T-helper 22 cell (primary cell): ENCODE results near the gene CAMK2N1.

Experiments
- DNase-seq: peaks from one replicate; pipeline ENCODE4 v3.0.0-alpha.2; 2020; ENCODE audit warnings: low read depth

The CAMK2N1 gene

DNA sequence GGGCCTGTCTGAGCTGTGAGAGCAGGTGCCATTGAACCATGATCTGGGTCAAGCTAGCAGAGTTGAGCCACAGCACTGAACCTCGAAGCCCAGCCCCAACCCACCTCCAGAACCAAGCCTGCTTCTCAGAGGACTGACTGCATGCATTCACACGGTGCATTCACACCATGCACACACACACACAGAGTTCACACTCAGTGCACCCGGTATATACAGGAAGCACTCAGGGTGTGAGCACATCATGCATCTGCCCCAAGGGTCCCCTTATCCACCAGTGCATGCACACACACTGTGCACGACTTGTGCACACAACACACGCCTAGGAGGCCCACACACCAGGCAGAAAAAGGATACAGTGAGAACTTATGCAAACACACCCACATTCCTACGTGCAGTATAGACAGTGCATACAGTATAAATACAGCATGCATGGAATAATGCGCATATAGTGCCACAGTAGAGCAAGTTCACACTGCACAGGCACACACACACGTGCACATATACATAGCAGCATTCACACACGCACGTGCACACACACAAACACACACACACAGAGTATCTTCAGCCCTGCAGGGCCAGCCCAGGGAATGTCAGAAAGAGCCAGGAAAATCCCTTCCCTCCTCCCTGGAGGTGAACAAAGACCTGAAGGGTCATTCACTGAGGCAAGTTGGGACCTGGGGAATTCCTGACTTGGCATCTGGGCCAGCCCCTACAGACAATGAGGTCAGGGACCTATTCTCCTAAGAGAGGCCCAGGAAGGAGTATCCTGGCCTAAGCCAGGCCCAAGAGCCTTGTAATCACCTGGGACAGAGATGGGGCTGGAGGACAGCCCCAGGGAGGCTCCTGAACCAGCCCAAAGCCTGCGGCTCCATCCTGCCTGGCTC, 42.1 kb downstream of the CAMK2N1 start:
- no peak for DNase-seq

DNA sequence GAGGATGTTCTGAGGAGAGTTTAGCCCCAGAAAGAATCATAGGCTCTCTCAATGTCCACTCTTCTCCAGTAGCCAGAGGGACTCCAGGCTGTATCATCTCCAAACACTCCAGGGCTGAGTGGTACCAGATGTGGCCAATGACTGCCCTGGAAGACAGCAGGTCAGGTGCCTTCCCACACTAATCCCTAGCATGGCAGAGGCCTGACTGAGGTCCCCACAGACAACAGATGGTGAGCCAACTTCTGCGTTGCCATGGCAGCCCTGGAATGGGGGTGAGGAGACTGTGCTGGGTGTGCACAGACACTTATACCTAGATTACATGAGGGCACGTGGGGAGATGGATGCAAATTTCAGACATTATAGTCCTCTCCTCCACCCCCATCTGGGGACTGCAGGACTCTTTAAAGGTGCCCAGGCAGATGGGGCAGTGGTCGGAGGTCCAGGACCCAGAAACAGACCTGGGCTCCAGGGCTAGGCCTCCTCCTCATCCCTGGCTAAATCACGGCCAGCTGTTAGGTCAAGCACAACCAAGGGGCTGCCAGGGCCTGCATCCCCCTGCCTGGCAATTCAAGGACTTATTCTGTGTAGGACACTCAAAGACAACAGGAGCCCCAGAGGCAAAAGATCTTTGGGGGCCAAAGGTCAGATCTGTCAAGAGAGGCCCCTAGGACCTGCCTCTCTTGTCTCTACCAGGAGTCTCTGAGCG, 42.9 kb downstream of the CAMK2N1 start:
- no peak for DNase-seq

DNA sequence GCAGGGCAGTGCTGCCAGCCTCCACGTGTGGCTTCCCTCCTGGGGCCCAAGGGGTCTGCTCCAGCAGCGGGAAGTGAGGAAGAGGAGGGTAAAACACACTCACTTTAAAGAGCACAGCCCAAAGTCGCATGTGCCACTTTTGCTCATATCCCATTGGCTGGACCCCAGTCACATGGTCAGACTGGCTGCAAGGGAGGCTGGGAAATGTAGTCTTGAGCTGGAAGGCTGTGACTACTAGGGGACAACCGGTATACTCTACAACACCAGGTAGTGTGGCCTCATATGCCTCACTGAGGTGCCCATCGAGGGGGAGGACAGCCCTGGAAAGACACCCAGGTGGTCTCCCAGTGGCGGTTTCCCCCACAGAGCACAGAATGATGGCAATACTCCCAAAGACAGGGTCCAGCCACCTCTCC, 45.2 kb downstream of the CAMK2N1 start:
- DNase-seq = no peak

DNA sequence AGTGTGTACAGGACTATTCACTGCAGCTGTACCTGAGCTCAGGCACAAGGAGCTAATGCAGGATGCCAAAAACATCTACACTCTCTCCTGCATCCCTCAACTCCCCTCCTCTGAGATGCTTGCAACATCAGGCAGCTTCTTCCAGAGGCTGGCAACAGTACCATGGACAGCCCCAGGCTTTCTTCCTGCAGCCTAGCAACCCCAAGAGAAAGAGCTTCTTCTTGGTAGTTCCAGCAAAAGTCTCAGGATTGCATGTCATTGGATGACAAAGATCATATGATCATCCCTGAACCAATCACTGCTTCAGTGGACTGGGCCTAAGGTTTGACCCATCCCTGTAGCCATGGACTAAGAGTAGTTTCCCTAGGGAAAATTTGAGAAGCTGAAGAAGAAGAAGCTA, 46.7 kb downstream of the CAMK2N1 start:
- DNase-seq = no peak

DNA sequence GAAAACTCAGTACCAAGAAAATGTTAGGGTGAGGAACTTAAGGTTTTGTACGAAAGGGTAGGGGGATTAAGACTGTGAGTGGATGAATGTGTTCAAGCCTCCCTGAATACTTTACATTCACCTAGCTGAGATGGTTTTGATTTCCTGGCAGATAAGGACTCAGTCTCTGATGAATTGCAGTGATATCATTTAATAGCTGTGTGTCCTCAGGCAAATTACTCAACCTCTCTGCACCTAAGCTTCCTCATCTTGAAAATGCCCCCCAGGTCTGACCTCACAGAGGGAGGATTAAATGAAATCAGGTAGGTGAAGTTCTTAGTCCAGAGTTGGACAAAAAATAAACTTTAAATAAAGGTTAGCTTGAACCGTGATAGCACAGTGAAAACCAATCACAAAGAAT, 48.4 kb downstream of the CAMK2N1 start:
- no peak for DNase-seq

DNA sequence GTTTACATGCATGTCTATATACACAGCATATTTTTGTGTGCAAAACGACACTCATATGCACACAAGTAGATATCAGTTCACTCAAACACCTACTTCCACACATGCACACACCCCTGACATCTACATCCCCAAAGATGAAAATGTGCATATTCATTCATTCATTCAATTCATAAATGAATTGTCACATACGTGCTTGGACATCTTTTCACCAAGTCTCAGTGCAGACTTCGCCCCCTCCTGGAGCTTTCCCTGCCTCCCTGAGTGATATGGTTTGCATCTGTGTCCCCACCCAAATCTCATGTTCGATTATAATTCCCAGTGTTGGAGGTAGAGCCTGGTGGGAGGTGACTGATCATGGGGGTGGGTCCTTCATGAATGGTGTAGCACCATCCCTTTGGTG, 53.1 kb downstream of the CAMK2N1 start:
- DNase-seq = no peak
